Right lobe of liver (tissue), 4 donors: ENCODE data around the gene WTAP.
"Not testable (repeated sequence)": the region's sequence is repeated elsewhere in the genome, so short reads cannot be mapped to it uniquely, and the experiment has no call there.

Source experiments
- CTCF ChIP-seq, 4 donors: fragments of 200-600 bp in 3 of 4; fragments of 450-650 bp in 1 of 4; IDR thresholded peaks; one replicate each; pipeline versions ENCODE4 v1.5.1 to v1.8.0; 2016 to 2022; ENCODE audit warnings: antibody characterized with exemption in 4 of 4, mild to moderate bottlenecking in 2 of 4
- POLR2A ChIP-seq: fragments of 450-650 bp; IDR thresholded peaks from one replicate; pipeline ENCODE4 v1.6.1; 2017; ENCODE audit warnings: antibody characterized with exemption, mild to moderate bottlenecking
- donor health status: DM: no; HTN: no; CAD: no.
- donor health status: DM: no; HTN: no; CAD: no.
- donor health status: DM: no; HTN: yes; CAD: no.

- TF ChIP-seq CTCF (IDR thresholded peaks at IDR 0.05); POLR2A: not testable (repeated sequence)
Measured at GRCh38 chr6:159710603-159711002, 16.7 kb upstream of the WTAP start.
